GM20000 (cell line): ENCODE results near the gene CHRNA3.

Source experiments
- DNase-seq: peaks from one replicate; pipeline ENCODE4 v3.0.0; 2012; ENCODE audit warnings: low spot score
- CTCF ChIP-seq: IDR thresholded peaks from 2 replicates; pipeline ENCODE4 v1.5.1; 2012; ENCODE audit warnings: mild to moderate bottlenecking, control low read depth; ENCODE audit errors: extremely low read depth, missing control alignments

Gene CHRNA3

GRCh38 chr15:78660584-78660983 lies 39.8 kb upstream of the CHRNA3 start:
- no peak for TF ChIP-seq CTCF
- DNase-seq, result no peak

GRCh38 chr15:78658823-78659222 lies 38.0 kb upstream of the CHRNA3 start:
- no peak for TF ChIP-seq CTCF
- DNase-seq, result no peak

GRCh38 chr15:78654272-78654671 lies 33.5 kb upstream of the CHRNA3 start:
- no peak for DNase-seq
- no peak for TF ChIP-seq CTCF

- no peak for TF ChIP-seq CTCF
- DNase-seq, result no peak
Measured at GRCh38 chr15:78651930-78652615, 31.3 kb upstream of the CHRNA3 start.

GRCh38 chr15:78651007-78651406 lies 30.2 kb upstream of the CHRNA3 start:
- no peak for DNase-seq

GRCh38 chr15:78650022-78650421 lies 29.2 kb upstream of the CHRNA3 start:
- no peak for TF ChIP-seq CTCF
- DNase-seq, result no peak

More at GRCh38 chr15:78651007-78651406, 30.2 kb upstream of the CHRNA3 start:
- no peak for TF ChIP-seq CTCF

GRCh38 chr15:78645009-78645408 lies 24.2 kb upstream of the CHRNA3 start:
- TF ChIP-seq CTCF, result no peak

More at GRCh38 chr15:78645009-78645408, 24.2 kb upstream of the CHRNA3 start:
- no peak for DNase-seq
